Gastroesophageal sphincter (tissue), 4 donors: ENCODE data around the gene TSPEAR. TPM values are rescaled to one million over a fixed set of nuclear protein-coding genes. Genes with fewer than 3 reads are reported as not detected.
"Not testable (repeated sequence)": the region's sequence is repeated elsewhere in the genome, so short reads cannot be mapped to it uniquely, and the experiment has no call there.

Experiments used
- ATAC-seq: fragments of 150-250 bp; one replicate; pipeline ENCODE4 v1.9.1; 2016; ENCODE audit warnings: mild to moderate bottlenecking, moderate library complexity
- H3K27ac ChIP-seq, 4 donors: fragments of 200-600 bp; sonication (generic) in 3 of 4; 1 replicate in 3 of 4; 2 replicates in 1 of 4; pipeline ENCODE4 v1.5.1; 2016 to 2019
- H3K27me3 ChIP-seq: fragments of 200-600 bp; sonication (generic); one replicate; pipeline ENCODE4 v1.5.1; 2019
- H3K36me3 ChIP-seq, 2 donors: fragments of 200-600 bp; sonication (generic); one replicate each; pipeline ENCODE4 v1.5.1; 2019; ENCODE audit warnings: control low read depth in 1 of 2
- H3K4me1 ChIP-seq, 3 donors: fragments of 200-600 bp; sonication (generic); 1 replicate in 2 of 3; 2 replicates in 1 of 3; pipeline ENCODE4 v1.5.1; 2016 to 2019; ENCODE audit warnings: control low read depth in 2 of 3
- H3K4me3 ChIP-seq, 2 donors: fragments of 200-600 bp; sonication (generic); one replicate each; pipeline ENCODE4 v1.5.1; 2019; ENCODE audit warnings: mild to moderate bottlenecking in 1 of 2, moderate library complexity in 1 of 2
- H3K9me3 ChIP-seq, 3 donors: fragments of 200-600 bp; sonication (generic); one replicate each; pipeline ENCODE4 v1.5.1; 2017 to 2019; ENCODE audit warnings: control low read depth in 2 of 3
- CTCF ChIP-seq, 4 experiments: fragments of 200-600 bp in 2 of 4; fragments of 450-650 bp in 2 of 4; sonication (generic) in 1 of 4; IDR thresholded peaks; one replicate each; pipeline ENCODE4 v1.5.1; 2017 to 2019; ENCODE audit warnings: antibody characterized with exemption in 4 of 4, mild to moderate bottlenecking in 2 of 4, moderate library complexity in 2 of 4
- EP300 ChIP-seq: sonication (generic); formaldehyde crosslinking; IDR thresholded peaks from one replicate; pipeline ENCODE4 v1.6.1; 2017; ENCODE audit warnings: antibody characterized with exemption, mild to moderate bottlenecking
- POLR2A ChIP-seq, 2 donors: fragments of 450-650 bp; IDR thresholded peaks; one replicate each; pipeline ENCODE4 v1.6.1; 2017; ENCODE audit warnings: antibody characterized with exemption in 2 of 2, mild to moderate bottlenecking in 2 of 2, moderate library complexity in 1 of 2
- POLR2AphosphoS5 ChIP-seq: sonication (generic); formaldehyde crosslinking; IDR thresholded peaks from one replicate; pipeline ENCODE4 v1.6.1; 2017; ENCODE audit warnings: antibody characterized with exemption
- WGBS, 2 donors: methylation state at CpG; one replicate each; pipeline ENCODE4 v1.1.5; 2018; ENCODE audit warnings: low coverage in 1 of 2; 5-methylcytosine and 5-hydroxymethylcytosine counted together
- total RNA-seq, 4 donors: library from RNA; depleted of rRNA; stranded (reverse); fragments of >200 nt; gene quantifications; one replicate each; pipeline ENCODE4 v1.1.0, GENCODE V29; 2016

TSPEAR gene
- total RNA-seq, 4 donors from 2014 or later = not detected

DNA sequence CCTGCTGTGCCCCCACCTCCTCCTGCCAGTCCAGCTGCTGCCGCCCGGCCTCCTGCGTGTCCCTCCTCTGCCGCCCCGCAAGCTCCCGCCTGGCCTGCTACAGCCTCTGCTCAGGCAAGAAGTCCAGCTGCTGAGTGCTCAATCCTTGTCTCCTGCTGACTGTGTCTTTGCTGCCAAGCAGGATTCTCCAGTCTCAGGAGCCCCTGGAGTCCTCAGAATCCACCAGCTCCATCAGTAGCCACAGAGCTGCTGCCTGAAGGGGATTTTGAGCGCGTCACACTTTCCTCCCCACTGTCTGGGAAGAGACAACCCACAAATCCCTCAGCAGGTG, 64.2 kb downstream of the TSPEAR start:
- no peak overlapping the region for H3K4me3 ChIP-seq
- TF ChIP-seq POLR2AphosphoS5 (no peak), EP300 (no peak), POLR2A (IDR thresholded peaks at IDR 0.05) (no peak), CTCF (IDR thresholded peaks at IDR 0.05) (no peak)
- H3K27me3 ChIP-seq = peaks cover 50% of the 10 kb centered on the region
- H3K36me3 ChIP-seq = no peaks in the 10 kb centered on the region
- no peaks in the 10 kb centered on the region for H3K4me1 ChIP-seq
- no peak for ATAC-seq
- peaks cover 0 to 32% (median 0%) of the 10 kb centered on the region in 3 donors for H3K9me3 ChIP-seq
- 20% methylated on average over 1 of the region's 8 CpGs; no CpG with 5 or more reads in 1 of the 2 donors for WGBS, 2 donors
- H3K27ac ChIP-seq = no peak overlapping the region

DNA sequence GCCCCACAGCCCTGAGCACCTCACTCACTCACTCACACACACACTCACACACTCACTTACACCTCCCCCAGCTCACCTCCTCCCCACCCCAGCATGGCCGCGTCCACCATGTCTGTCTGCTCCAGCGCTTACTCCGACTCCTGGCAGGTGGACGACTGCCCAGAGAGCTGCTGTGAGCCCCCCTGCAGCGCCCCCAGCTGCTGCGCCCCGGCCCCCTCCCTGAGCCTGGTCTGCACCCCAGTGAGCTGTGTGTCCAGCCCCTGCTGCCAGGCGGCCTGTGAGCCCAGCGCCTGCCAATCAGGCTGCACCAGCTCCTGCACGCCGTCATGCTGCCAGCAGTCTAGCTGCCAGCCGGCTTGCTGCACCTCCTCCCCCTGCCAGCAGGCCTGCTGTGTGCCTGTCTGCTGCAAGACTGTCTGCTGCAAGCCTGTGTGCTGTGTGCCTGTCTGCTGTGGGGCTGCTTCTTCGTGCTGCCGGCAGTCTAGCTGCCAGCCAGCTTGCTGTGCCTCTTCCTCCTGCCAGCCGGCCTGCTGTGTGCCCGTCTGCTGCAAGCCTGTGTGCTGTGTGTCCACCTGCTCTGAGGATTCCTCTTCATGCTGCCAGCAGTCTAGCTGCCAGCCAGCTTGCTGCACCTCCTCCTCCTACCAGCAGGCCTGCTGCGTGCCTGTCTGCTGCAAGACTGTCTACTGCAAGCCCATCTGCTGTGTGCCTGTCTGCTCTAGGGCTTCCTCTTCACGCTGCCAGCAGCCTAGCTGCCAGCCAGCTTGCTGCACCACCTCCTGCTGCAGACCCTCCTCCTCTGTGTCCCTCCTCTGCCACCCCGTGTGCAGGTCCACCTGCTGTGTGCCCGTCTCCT, 64.8 kb downstream of the TSPEAR start, which contains the start of gene KRTAP10-11:
Gene KRTAP10-11 (plus strand): TSS at position 49 of the 856 bp plus-strand sequence. CDS start 45 bp downstream, at position 94.
- WGBS, 2 donors = 20 to 88% methylated on average over 2 to 3 of the region's 21 CpGs
- H3K4me1 ChIP-seq, ATAC-seq, H3K36me3 ChIP-seq, H3K4me3 ChIP-seq, H3K27ac ChIP-seq: not testable (repeated sequence)
- Histone ChIP-seq H3K27me3 (peaks cover 50% of the 10 kb centered on the region), H3K9me3 (peaks cover 0 to 34% (median 0%) of the 10 kb centered on the region in 3 donors)

DNA sequence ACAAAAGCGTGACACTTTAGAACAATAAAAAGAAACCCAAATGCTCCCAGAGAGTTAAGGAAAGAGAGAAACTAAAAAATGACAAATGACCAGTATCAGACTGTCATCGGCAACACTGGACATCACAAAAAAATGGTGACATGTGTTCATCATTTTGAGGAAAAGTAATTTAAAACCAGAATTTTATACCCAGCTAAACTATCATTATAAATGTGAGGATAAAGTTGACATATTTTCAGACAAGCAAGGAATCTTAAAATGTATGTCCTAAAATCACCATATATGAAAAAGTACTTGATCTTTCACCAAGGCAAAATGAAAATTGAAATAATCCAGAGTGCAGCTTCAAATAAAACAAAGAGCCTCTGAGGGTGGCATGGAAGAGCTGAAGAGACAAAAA, 66.5 kb downstream of the TSPEAR start:
- no peak for ATAC-seq
- H3K27ac ChIP-seq = no peak overlapping the region
- peaks cover 0 to 51% (median 0%) of the 10 kb centered on the region in 3 donors for H3K9me3 ChIP-seq
- peaks cover 57% of the 10 kb centered on the region for H3K27me3 ChIP-seq
- no peak overlapping the region for H3K4me3 ChIP-seq
- TF ChIP-seq POLR2AphosphoS5 = no peak
- no peak for TF ChIP-seq POLR2A (IDR thresholded peaks at IDR 0.05)
- TF ChIP-seq EP300 = no peak
- no peak for TF ChIP-seq CTCF (IDR thresholded peaks at IDR 0.05)
- H3K36me3 ChIP-seq = no peaks in the 10 kb centered on the region
- no peaks in the 10 kb centered on the region for H3K4me1 ChIP-seq
- WGBS, 2 donors = 39 to 91% methylated on average over 2 of the region's 2 CpGs

- Histone ChIP-seq H3K9me3 (peaks cover 0 to 51% (median 0%) of the 10 kb centered on the region in 3 donors), H3K4me1 (no peaks in the 10 kb centered on the region), H3K27me3 (peaks cover 57% of the 10 kb centered on the region), H3K4me3 (no peak overlapping the region), H3K27ac (no peak overlapping the region), H3K36me3 (no peaks in the 10 kb centered on the region)
- no peak for ATAC-seq
- TF ChIP-seq POLR2AphosphoS5 (no peak), POLR2A (IDR thresholded peaks at IDR 0.05) (no peak), CTCF (IDR thresholded peaks at IDR 0.05) (no peak), EP300 (no peak)
- 35 to 70% methylated on average over 11 to 12 of the region's 14 CpGs for WGBS, 2 donors
Measured at GRCh38 chr21:44643741-44644310, 67.5 kb downstream of the TSPEAR start.

DNA sequence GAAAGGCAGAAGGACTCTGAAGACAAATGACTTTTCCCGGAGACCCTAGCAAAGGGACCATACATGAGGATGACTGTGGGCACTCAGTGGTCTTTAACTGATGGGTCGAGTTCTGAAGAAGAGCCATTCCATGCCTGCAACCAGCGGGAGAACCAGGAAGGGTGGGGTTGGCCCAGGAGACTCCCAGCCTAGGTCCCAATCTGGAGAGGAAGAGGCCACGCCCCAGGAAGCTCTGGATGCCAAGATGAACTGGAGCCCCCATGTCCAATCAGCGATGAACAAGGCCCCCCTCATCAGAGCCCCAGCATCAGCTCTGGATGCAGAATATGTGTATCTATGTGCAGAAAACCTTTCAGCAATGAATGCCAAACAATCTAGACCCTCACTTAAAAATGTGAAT, 70.6 kb downstream of the TSPEAR start:
- no peak overlapping the region for H3K4me3 ChIP-seq
- no peaks in the 10 kb centered on the region for H3K4me1 ChIP-seq
- H3K9me3 ChIP-seq = peaks cover 0 to 51% (median 0%) of the 10 kb centered on the region in 3 donors
- no peaks in the 10 kb centered on the region for H3K36me3 ChIP-seq
- WGBS, 2 donors = 79 to 84% methylated on average over 4 to 5 of the region's 5 CpGs
- peaks cover 54% of the 10 kb centered on the region for H3K27me3 ChIP-seq
- TF ChIP-seq POLR2AphosphoS5 = no peak
- no peak for TF ChIP-seq CTCF (IDR thresholded peaks at IDR 0.05)
- TF ChIP-seq POLR2A (IDR thresholded peaks at IDR 0.05) = no peak
- TF ChIP-seq EP300 = no peak
- no peak for ATAC-seq
- no peak overlapping the region for H3K27ac ChIP-seq
